Measurements from ENCODE around the gene AFF4.
"Not testable (repeated sequence)": the region's sequence is repeated elsewhere in the genome, so short reads cannot be mapped to it uniquely, and the experiment has no call there.

The AFF4 gene

GRCh38 chr5:132956166-132956799, 7.2 kb downstream of the AFF4 start:
- not testable (repeated sequence) for DNase-seq (ENCODE audit: low spot score)

- DNase-seq (ENCODE audit: low spot score): no peak
These were observed 9.7 kb downstream of the AFF4 start for GRCh38 chr5:132953710-132954109.

GRCh38 chr5:132952829-132953228, 10.6 kb downstream of the AFF4 start:
- DNase-seq (ENCODE audit: low spot score): no peak

GRCh38 chr5:132951897-132952296, 11.5 kb downstream of the AFF4 start:
- no peak for DNase-seq (ENCODE audit: low spot score)

- DNase-seq (ENCODE audit: low spot score): no peak
These were observed 14.3 kb downstream of the AFF4 start for GRCh38 chr5:132949136-132949535.

GRCh38 chr5:132947671-132948070, 15.8 kb downstream of the AFF4 start:
- DNase-seq (ENCODE audit: low spot score): no peak

- not testable (repeated sequence) for DNase-seq (ENCODE audit: low spot score)
These were observed 18.1 kb downstream of the AFF4 start for GRCh38 chr5:132945315-132945714.

GRCh38 chr5:132943362-132944022, 19.9 kb downstream of the AFF4 start:
- DNase-seq (ENCODE audit: low spot score): no peak

- DNase-seq (ENCODE audit: low spot score): no peak
These were observed 22.1 kb downstream of the AFF4 start for GRCh38 chr5:132941331-132941730.

GRCh38 chr5:132928062-132928407, 35.4 kb downstream of the AFF4 start:
- DNase-seq (ENCODE audit: low spot score): no peak

- no peak for DNase-seq (ENCODE audit: low spot score)
These were observed 35.9 kb downstream of the AFF4 start for GRCh38 chr5:132927355-132928061.

- DNase-seq (ENCODE audit: low spot score): no peak
These were observed 37.0 kb downstream of the AFF4 start for GRCh38 chr5:132926437-132926836.

- DNase-seq (ENCODE audit: low spot score): no peak
These were observed 47.3 kb downstream of the AFF4 start for GRCh38 chr5:132916086-132916485.

GRCh38 chr5:132915681-132916080, 47.8 kb downstream of the AFF4 start:
- peak; percentile 45 for DNase-seq (ENCODE audit: low spot score)

GRCh38 chr5:132909702-132910101, 53.7 kb downstream of the AFF4 start:
- no peak for DNase-seq (ENCODE audit: low spot score)

GRCh38 chr5:132907161-132907560, 56.3 kb downstream of the AFF4 start:
- DNase-seq (ENCODE audit: low spot score): no peak

- DNase-seq (ENCODE audit: low spot score): peak; percentile 34
These were observed 57.5 kb downstream of the AFF4 start for GRCh38 chr5:132905938-132906337.

GRCh38 chr5:132901730-132902129, 61.7 kb downstream of the AFF4 start:
- DNase-seq (ENCODE audit: low spot score): no peak

- DNase-seq (ENCODE audit: low spot score): no peak
These were observed 62.4 kb downstream of the AFF4 start for GRCh38 chr5:132901036-132901435.

GRCh38 chr5:132898094-132898493, 65.3 kb downstream of the AFF4 start:
- no peak for DNase-seq (ENCODE audit: low spot score)

- no peak for DNase-seq (ENCODE audit: low spot score)
These were observed 66.7 kb downstream of the AFF4 start for GRCh38 chr5:132896685-132897084.

GRCh38 chr5:132895719-132896305, 67.6 kb downstream of the AFF4 start:
- DNase-seq (ENCODE audit: low spot score): no peak

GRCh38 chr5:132890817-132891216, 72.6 kb downstream of the AFF4 start:
- no peak for DNase-seq (ENCODE audit: low spot score)
